ENCODE measurements around the gene MFNG. TPM values are rescaled to one million over a fixed set of nuclear protein-coding genes. Genes with fewer than 3 reads are reported as not detected.

MFNG gene
- total RNA-seq, 1 donor from 2014 or later = 53.5 TPM

DNA sequence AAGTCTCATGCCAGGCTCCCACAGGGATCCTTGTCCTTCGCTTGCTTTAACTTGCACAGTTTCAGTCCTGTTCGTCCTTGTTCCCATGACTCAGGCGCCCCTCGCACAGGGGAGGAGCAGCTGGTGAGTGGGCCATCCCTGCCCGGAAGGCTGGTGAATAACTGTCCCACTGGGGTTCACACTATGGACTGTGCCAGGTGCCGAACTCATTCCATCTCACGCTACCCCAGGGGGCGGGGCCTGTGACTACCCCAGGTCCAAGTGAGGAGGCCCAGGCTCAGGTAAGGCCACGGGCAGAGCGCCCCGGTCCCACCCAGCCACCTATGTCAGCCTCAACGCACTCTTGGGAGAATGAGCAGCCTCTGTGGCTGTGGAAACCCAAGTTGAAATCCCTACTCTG is 40.2 kb upstream of the MFNG start:
- TF ChIP-seq, protein P1, sequence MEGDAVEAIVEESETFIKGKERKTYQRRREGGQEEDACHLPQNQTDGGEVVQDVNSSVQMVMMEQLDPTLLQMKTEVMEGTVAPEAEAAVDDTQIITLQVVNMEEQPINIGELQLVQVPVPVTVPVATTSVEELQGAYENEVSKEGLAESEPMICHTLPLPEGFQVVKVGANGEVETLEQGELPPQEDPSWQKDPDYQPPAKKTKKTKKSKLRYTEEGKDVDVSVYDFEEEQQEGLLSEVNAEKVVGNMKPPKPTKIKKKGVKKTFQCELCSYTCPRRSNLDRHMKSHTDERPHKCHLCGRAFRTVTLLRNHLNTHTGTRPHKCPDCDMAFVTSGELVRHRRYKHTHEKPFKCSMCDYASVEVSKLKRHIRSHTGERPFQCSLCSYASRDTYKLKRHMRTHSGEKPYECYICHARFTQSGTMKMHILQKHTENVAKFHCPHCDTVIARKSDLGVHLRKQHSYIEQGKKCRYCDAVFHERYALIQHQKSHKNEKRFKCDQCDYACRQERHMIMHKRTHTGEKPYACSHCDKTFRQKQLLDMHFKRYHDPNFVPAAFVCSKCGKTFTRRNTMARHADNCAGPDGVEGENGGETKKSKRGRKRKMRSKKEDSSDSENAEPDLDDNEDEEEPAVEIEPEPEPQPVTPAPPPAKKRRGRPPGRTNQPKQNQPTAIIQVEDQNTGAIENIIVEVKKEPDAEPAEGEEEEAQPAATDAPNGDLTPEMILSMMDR (IDR thresholded peaks at IDR 0.05) = no peak
- H3K9me3 ChIP-seq = no peaks in the 10 kb centered on the region
- no peaks in the 10 kb centered on the region for H3K27me3 ChIP-seq
- no peak overlapping the region for H3K4me3 ChIP-seq
- no peak overlapping the region for H3K27ac ChIP-seq
- no peaks in the 10 kb centered on the region for H3K36me3 ChIP-seq
- ATAC-seq = peak; percentile 19
- peaks cover 5% of the 10 kb centered on the region for H3K4me1 ChIP-seq
- intact Hi-C loops (cut with DNase I) = no loop called here
- no peak for DNase-seq

DNA sequence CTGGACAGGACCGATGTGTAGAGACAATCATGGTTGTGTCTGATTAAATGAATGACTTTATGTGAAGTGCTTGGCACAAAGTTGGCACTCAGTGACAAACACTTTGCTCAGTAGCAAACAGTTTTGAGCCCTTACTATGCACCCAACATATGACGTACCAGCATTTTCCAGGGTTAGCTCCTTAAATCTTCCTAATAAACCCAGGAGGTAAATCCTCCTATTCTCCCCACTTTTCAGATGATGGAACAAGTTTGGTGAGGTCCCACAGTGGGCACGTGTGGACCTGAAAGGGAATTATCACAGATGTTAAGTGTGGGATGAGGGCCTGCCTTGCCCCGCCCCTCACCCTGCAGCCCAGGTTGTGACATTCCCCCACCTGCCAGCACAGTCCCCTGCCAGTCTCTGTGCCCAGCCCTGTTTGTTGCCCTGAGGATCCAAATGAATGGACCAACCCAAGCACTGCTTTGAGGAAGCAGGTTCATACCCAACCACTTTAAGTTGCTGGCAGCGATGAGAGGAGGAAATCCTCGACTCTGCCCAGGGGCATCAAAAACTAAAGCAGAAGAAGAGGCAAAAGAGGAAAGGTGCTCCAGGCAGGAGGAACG is 39.7 kb upstream of the MFNG start:
- ATAC-seq (no peak), DNase-seq (no peak)
- Histone ChIP-seq H3K27me3 (no peaks in the 10 kb centered on the region), H3K4me1 (peaks cover 5% of the 10 kb centered on the region), H3K36me3 (no peaks in the 10 kb centered on the region), H3K27ac (no peak overlapping the region), H3K4me3 (no peak overlapping the region), H3K9me3 (no peaks in the 10 kb centered on the region)
- TF ChIP-seq, protein P1 (IDR thresholded peaks at IDR 0.05) = no peak
- intact Hi-C loops (cut with DNase I) = no loop called here

DNA sequence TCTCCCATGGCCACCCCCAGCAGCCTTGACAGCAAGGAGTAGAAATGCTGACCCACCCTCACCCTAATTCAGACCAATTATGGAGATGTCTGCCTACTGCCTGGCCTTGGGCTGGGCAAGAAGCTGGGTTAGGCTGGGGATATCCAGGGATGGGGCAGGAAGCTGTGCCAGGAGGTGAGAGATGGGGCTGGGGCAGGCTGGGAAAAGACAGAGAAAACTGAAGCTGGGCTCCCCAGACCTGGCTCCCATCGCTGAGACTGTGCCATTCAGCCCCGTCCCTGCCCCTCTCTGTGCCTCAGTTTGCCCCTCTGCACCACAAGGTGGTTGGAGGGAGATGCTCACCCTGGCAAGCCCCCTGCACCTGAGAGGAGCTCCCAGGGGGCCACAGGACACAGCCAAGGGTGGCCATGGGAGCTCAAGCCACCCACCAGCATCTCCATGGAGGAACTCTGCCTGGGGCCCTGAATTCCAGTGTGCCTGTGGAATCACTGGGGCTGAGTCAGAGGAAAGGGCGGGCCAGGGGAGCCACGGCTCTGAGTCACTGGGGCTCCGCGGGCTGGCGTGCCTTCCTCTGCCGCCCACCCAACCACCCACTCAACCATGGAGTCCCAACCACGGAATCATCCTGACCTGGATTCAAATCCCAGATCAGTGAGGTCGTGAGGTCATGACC is 39.0 kb upstream of the MFNG start:
- Histone ChIP-seq H3K4me1 (peaks cover 5% of the 10 kb centered on the region), H3K36me3 (no peaks in the 10 kb centered on the region), H3K27ac (no peak overlapping the region), H3K27me3 (no peaks in the 10 kb centered on the region), H3K4me3 (no peak overlapping the region), H3K9me3 (no peaks in the 10 kb centered on the region)
- DNase-seq = no peak
- intact Hi-C loops (cut with DNase I) = no loop called here
- TF ChIP-seq, protein P1 (IDR thresholded peaks at IDR 0.05) = no peak
- peak; percentile 64 for ATAC-seq

DNA sequence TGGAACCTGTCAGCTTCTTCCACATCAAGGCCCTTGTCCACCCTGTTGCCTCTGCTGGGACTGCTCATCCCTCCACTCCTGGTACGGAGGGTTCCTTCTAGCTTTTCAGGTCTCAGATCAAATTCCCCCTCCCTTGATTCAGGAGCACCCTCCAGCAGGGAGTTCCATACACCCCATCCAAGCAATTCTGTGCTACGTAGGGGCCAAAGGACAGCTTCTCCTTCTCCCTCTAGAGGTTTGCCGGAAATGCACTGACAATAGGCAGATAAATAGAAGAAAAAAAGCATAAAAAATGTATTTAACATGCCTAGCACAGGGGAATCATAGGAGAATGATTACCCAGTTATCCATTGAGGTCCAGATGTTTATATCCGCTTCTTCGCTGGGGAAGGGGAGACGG is 36.3 kb upstream of the MFNG start:
- H3K27me3 ChIP-seq = no peaks in the 10 kb centered on the region
- peaks cover 14% of the 10 kb centered on the region for H3K4me1 ChIP-seq
- intact Hi-C loops (cut with DNase I) = no loop called here
- H3K4me3 ChIP-seq = no peak overlapping the region
- DNase-seq (no peak), ATAC-seq (no peak)
- no peaks in the 10 kb centered on the region for H3K36me3 ChIP-seq
- no peak overlapping the region for H3K27ac ChIP-seq
- TF ChIP-seq, protein P1 (IDR thresholded peaks at IDR 0.05) = no peak
- no peaks in the 10 kb centered on the region for H3K9me3 ChIP-seq

DNA sequence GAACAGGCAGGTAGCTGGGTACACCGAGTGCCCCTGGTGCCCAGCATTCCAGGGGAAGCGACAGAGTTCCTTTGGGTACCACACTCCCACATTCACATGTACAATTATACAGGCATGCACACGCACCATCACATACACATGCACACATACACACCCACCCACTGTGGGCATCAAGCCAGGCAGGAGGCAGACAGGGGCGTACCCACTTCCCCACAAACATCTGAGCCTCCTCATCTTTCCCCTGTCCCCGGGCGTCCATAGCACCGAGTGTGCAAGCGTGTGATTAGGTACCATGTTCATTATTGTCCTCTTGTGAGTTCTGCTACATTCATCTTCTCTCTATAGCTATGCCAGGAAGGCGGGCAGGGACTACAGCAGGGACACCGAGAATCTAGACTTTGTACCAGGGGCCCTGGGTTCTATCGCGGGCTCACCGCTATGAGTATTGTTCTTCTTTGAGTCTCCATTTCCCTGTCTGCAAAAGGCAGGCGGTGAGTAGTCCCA is 35.1 kb upstream of the MFNG start:
- no peaks in the 10 kb centered on the region for H3K36me3 ChIP-seq
- no peak for DNase-seq
- H3K9me3 ChIP-seq = no peaks in the 10 kb centered on the region
- TF ChIP-seq, protein P1 (IDR thresholded peaks at IDR 0.05) = no peak
- intact Hi-C loops (cut with DNase I) = no loop called here
- peaks cover 14% of the 10 kb centered on the region for H3K4me1 ChIP-seq
- no peak overlapping the region for H3K4me3 ChIP-seq
- H3K27me3 ChIP-seq = no peaks in the 10 kb centered on the region
- H3K27ac ChIP-seq = no peak overlapping the region
- no peak for ATAC-seq

All from upper lobe of right lung (tissue), 1 donor.